HepG2 (cell line): ENCODE data around the gene ZNF605. TPM values are rescaled to one million over a fixed set of nuclear protein-coding genes. Genes with fewer than 3 reads are reported as not detected.

Source experiments
- ASH2L ChIP-seq: fragments of 300-600, 200-600 bp; sonication (generic); IDR thresholded peaks from 2 replicates; pipeline ENCODE4 v1.7.0; 2017; ENCODE audit warnings: low read depth, mild to moderate bottlenecking, moderate library complexity, mixed read lengths, low read length; ENCODE audit not compliant: insufficient read length
- CSRNP1 ChIP-seq: sonication (generic); formaldehyde crosslinking; IDR thresholded peaks from 2 replicates; pipeline ENCODE4 v1.8.1; 2023; ENCODE audit warnings: mild to moderate bottlenecking, missing genetic modification reagents
- ELF4 ChIP-seq: sonication (generic); formaldehyde crosslinking; IDR thresholded peaks from 2 replicates; pipeline ENCODE4 v1.5.0; 2020; ENCODE audit warnings: missing genetic modification reagents, mild to moderate bottlenecking, moderate library complexity, borderline replicate concordance
- GPBP1L1 ChIP-seq: sonication (generic); formaldehyde crosslinking; IDR thresholded peaks from 2 replicates; pipeline ENCODE4 v1.5.0; 2020; ENCODE audit warnings: mild to moderate bottlenecking, missing genetic modification reagents
- IRX3 ChIP-seq: sonication (generic); formaldehyde crosslinking; IDR thresholded peaks from 2 replicates; pipeline ENCODE4 v1.8.1; 2023; ENCODE audit warnings: mild to moderate bottlenecking, low read depth, missing genetic modification reagents, borderline replicate concordance
- SAFB2 ChIP-seq: sonication (generic); formaldehyde crosslinking; IDR thresholded peaks from 2 replicates; pipeline ENCODE4 v1.5.1; 2020; ENCODE audit warnings: missing genetic modification reagents, low read depth, mild to moderate bottlenecking, borderline replicate concordance
- TOPORS ChIP-seq: sonication (generic); formaldehyde crosslinking; IDR thresholded peaks from 2 replicates; pipeline ENCODE4 v1.8.0; 2023; ENCODE audit warnings: mild to moderate bottlenecking, missing genetic modification reagents
- ZNF207 ChIP-seq: fragments of 450-650 bp; IDR thresholded peaks from 2 replicates; pipeline ENCODE4 v1.6.1; 2016; ENCODE audit warnings: antibody characterized with exemption, borderline replicate concordance
- ZNF407 ChIP-seq: sonication (generic); formaldehyde crosslinking; IDR thresholded peaks from one replicate; pipeline ENCODE4 v1.5.1; 2020; ENCODE audit warnings: mild to moderate bottlenecking, missing genetic modification reagents; ENCODE audit errors: not compliant biosample characterization
- ZNF703 ChIP-seq: sonication (generic); formaldehyde crosslinking; IDR thresholded peaks from 2 replicates; pipeline ENCODE4 v1.5.1; 2020; ENCODE audit warnings: missing genetic modification reagents, mild to moderate bottlenecking, moderate library complexity, borderline replicate concordance
- ZNF768 ChIP-seq: sonication (generic); formaldehyde crosslinking; IDR thresholded peaks from 2 replicates; pipeline ENCODE4 v1.4.0; 2020; ENCODE audit warnings: missing genetic modification reagents
- polyA plus RNA-seq, 8 experiments: library from polyadenylated mRNA; depleted of rRNA in 3 of 8; stranded (reverse) in 7 of 8; unstranded in 1 of 8; fragments of >200 nt; fragmentation: Illumina TruSeq in 4 of 8; extraction: Trizol in 4 of 8; gene quantifications; 2 replicates each; pipeline versions ENCODE4 v1.2.1 to v1.2.3, GENCODE V29; 2011 to 2016; ENCODE audit warnings: low read depth in 4 of 8, missing spikeins in 1 of 8, mixed read lengths in 1 of 8; ENCODE audit not compliant: insufficient read depth in 1 of 8
- total RNA-seq, 5 experiments: library from RNA; depleted of rRNA; stranded (reverse); fragments of >200 nt; fragmentation: Illumina TruSeq; extraction: Trizol; gene quantifications; 2 replicates each; pipeline ENCODE4 v1.2.3, GENCODE V29; 2016; ENCODE audit warnings: low read depth in 1 of 5

ZNF605 gene
- total and polyA plus RNA-seq, 2 of the 13 experiments (the other 11 are each of a cell fraction or from before 2014, with no cell fraction given): 6.7 to 6.8 TPM

GRCh38 chr12:132986001-132986884 lies 30.1 kb upstream of the ZNF605 start, which contains the start of gene ZNF26 (continued):
- TF ChIP-seq ZNF407 (peak; percentile 68), IRX3 (CRISPR knock-in tag) (no peak), CSRNP1 (no peak), ZNF207 (no peak), ASH2L (peak; percentile 72), ZNF768 (CRISPR knock-in tag) (peak; percentile 54; the same call in 1 of the 2 replicates), SAFB2 (CRISPR knock-in tag) (no peak; the same call in 1 of the 2 replicates), GPBP1L1 (CRISPR knock-in tag) (no peak), TOPORS (CRISPR knock-in tag) (no peak), ZNF703 (CRISPR knock-in tag) (no peak), ELF4 (CRISPR knock-in tag) (no peak)
